Measurements from ENCODE around the gene YOD1. TPM values are rescaled to one million over a fixed set of nuclear protein-coding genes. Genes with fewer than 3 reads are reported as not detected.

Gene YOD1
- total and polyA plus RNA-seq, 2 donors (not counting 1 experiment from before 2014, with no cell fraction given) = 3.0 to 5.6 TPM

DNA sequence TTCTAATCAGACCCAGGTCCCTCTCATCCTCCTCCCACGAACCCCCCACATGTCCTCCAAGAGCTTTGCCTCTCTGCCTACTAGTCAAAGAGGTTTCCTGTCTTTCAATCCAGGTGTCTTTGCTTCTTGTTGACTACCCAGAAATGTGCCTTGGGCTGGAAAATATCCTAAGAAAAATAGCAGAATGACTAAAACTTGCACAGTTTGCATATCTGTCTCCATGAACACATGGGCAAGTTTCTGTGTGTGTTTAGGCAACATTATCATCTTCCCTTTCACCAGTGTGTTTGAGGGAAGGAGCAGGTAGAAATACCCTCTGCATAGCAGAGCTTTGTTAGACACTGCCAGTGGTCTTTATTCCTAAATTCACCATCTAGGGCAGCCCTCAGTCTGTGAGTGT, 20.0 kb downstream of the YOD1 start:
- no peak overlapping the region for H3K4me2 ChIP-seq (ENCODE audit: extremely low read depth, insufficient read depth, low read length)
- no peak overlapping the region for H3K27ac ChIP-seq (ENCODE audit: insufficient read depth, low read length)
- no peaks in the 10 kb centered on the region for H3K4me1 ChIP-seq (ENCODE audit: control insufficient read depth, extremely low read depth, insufficient read depth, low read length)
- no peaks in the 10 kb centered on the region for H3K9me3 ChIP-seq (ENCODE audit: control insufficient read depth, insufficient read depth, low read depth, low read length)
- no peaks in the 10 kb centered on the region for H4K20me1 ChIP-seq (ENCODE audit: control insufficient read depth, extremely low read depth, insufficient read depth, low read length)
- TF ChIP-seq EZH2 (IDR thresholded peaks at IDR 0.05; ENCODE audit: low read length, missing control alignments) = no peak
- TF ChIP-seq, protein P1, sequence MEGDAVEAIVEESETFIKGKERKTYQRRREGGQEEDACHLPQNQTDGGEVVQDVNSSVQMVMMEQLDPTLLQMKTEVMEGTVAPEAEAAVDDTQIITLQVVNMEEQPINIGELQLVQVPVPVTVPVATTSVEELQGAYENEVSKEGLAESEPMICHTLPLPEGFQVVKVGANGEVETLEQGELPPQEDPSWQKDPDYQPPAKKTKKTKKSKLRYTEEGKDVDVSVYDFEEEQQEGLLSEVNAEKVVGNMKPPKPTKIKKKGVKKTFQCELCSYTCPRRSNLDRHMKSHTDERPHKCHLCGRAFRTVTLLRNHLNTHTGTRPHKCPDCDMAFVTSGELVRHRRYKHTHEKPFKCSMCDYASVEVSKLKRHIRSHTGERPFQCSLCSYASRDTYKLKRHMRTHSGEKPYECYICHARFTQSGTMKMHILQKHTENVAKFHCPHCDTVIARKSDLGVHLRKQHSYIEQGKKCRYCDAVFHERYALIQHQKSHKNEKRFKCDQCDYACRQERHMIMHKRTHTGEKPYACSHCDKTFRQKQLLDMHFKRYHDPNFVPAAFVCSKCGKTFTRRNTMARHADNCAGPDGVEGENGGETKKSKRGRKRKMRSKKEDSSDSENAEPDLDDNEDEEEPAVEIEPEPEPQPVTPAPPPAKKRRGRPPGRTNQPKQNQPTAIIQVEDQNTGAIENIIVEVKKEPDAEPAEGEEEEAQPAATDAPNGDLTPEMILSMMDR (conservative IDR thresholded peaks at IDR 0.05 in 1 of 2, IDR thresholded peaks at IDR 0.05 in 1 of 2; ENCODE audit: low read depth in 1 of 2, low read length in 2 of 2) = no peak
- H2AFZ ChIP-seq (ENCODE audit: low read length) = no peak overlapping the region
- peaks cover 6% of the 10 kb centered on the region for H3K27me3 ChIP-seq (ENCODE audit: control insufficient read depth, insufficient read depth, low read length)
- H3K9ac ChIP-seq (ENCODE audit: insufficient read depth, low read length) = no peak overlapping the region
- no peak for DNase-seq (ENCODE audit: low read depth in 2 of 2)
- H3K36me3 ChIP-seq (ENCODE audit: control insufficient read depth, insufficient read depth, low read length) = no peaks in the 10 kb centered on the region
- H3K79me2 ChIP-seq (ENCODE audit: control insufficient read depth, insufficient read depth, low read length) = no peaks in the 10 kb centered on the region
- no peak overlapping the region for H3K4me3 ChIP-seq (replicated peaks in 1 of 4; ENCODE audit: control extremely low read depth in 1 of 4, insufficient read depth in 1 of 4, low read depth in 3 of 4, low read length in 4 of 4)

- Histone ChIP-seq H3K4me3 (replicated peaks in 1 of 4; ENCODE audit: control extremely low read depth in 1 of 4, insufficient read depth in 1 of 4, low read depth in 3 of 4, low read length in 4 of 4) (no peak overlapping the region), H3K79me2 (ENCODE audit: control insufficient read depth, insufficient read depth, low read length) (no peaks in the 10 kb centered on the region), H3K27me3 (ENCODE audit: control insufficient read depth, insufficient read depth, low read length) (peaks cover 6% of the 10 kb centered on the region), H2AFZ (ENCODE audit: low read length) (no peak overlapping the region), H3K36me3 (ENCODE audit: control insufficient read depth, insufficient read depth, low read length) (no peaks in the 10 kb centered on the region), H3K9me3 (ENCODE audit: control insufficient read depth, insufficient read depth, low read depth, low read length) (no peaks in the 10 kb centered on the region), H3K4me2 (ENCODE audit: extremely low read depth, insufficient read depth, low read length) (no peak overlapping the region), H3K4me1 (ENCODE audit: control insufficient read depth, extremely low read depth, insufficient read depth, low read length) (peaks cover 1% of the 10 kb centered on the region), H3K9ac (ENCODE audit: insufficient read depth, low read length) (no peak overlapping the region), H3K27ac (ENCODE audit: insufficient read depth, low read length) (no peak overlapping the region), H4K20me1 (ENCODE audit: control insufficient read depth, extremely low read depth, insufficient read depth, low read length) (no peaks in the 10 kb centered on the region)
- TF ChIP-seq, protein P1 (conservative IDR thresholded peaks at IDR 0.05 in 1 of 2, IDR thresholded peaks at IDR 0.05 in 1 of 2; ENCODE audit: low read depth in 1 of 2, low read length in 2 of 2) = no peak
- no peak for TF ChIP-seq EZH2 (IDR thresholded peaks at IDR 0.05; ENCODE audit: low read length, missing control alignments)
- DNase-seq (ENCODE audit: low read depth in 2 of 2) = no peak
Measured at GRCh38 chr1:207030522-207031009, 20.4 kb downstream of the YOD1 start.

DNA sequence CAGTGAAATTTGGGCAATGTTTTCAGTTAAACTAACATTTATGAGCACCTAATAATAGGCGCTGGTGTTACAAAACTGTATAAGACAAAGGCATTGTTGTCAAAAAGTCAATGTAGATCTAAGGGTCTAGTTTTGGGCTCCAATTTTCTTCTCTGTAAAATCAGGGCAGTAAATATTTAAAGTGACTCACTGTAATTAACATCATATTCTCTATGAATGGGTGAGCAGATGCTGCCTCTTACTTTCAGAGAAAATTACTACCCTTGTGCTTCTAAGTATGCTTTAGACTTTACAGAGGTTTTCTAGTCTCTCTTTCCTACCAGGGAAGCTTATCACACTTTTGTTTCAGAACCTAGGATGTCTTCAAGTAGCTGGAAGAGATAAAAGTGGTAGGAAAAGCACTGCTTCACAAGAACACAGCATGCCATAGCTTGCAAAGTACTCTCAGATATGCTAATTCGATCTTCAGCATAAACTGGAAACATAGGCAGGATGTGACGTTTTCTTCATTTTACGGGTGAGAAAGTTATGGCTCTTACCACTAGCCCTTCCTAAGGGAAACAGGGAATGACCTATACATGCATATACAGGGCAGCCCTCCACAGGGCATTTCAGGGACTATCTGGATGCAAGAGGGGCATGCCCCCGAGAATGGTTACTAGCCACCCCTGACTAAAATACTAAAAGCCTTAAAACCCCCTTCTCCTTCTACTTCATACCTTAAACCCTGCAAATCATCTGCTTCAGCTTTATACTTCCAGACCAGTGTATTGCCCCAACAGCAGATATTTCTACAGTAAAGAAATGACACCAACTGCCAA, 21.1 kb downstream of the YOD1 start:
- Histone ChIP-seq H3K4me3 (replicated peaks in 1 of 4; ENCODE audit: control extremely low read depth in 1 of 4, insufficient read depth in 1 of 4, low read depth in 3 of 4, low read length in 4 of 4) (no peak overlapping the region), H3K9ac (ENCODE audit: insufficient read depth, low read length) (no peak overlapping the region), H3K79me2 (ENCODE audit: control insufficient read depth, insufficient read depth, low read length) (no peaks in the 10 kb centered on the region), H3K4me2 (ENCODE audit: extremely low read depth, insufficient read depth, low read length) (no peak overlapping the region), H2AFZ (ENCODE audit: low read length) (no peak overlapping the region), H3K4me1 (ENCODE audit: control insufficient read depth, extremely low read depth, insufficient read depth, low read length) (peaks cover 7% of the 10 kb centered on the region), H3K9me3 (ENCODE audit: control insufficient read depth, insufficient read depth, low read depth, low read length) (no peaks in the 10 kb centered on the region), H3K36me3 (ENCODE audit: control insufficient read depth, insufficient read depth, low read length) (no peaks in the 10 kb centered on the region), H4K20me1 (ENCODE audit: control insufficient read depth, extremely low read depth, insufficient read depth, low read length) (no peaks in the 10 kb centered on the region), H3K27ac (ENCODE audit: insufficient read depth, low read length) (no peak overlapping the region), H3K27me3 (ENCODE audit: control insufficient read depth, insufficient read depth, low read length) (peaks cover 6% of the 10 kb centered on the region)
- DNase-seq (ENCODE audit: low read depth in 2 of 2) = no peak
- no peak for TF ChIP-seq EZH2 (IDR thresholded peaks at IDR 0.05; ENCODE audit: low read length, missing control alignments)
- TF ChIP-seq, protein P1 (conservative IDR thresholded peaks at IDR 0.05 in 1 of 2, IDR thresholded peaks at IDR 0.05 in 1 of 2; ENCODE audit: low read depth in 1 of 2, low read length in 2 of 2) = no peak

Data from fibroblast of lung (primary cell).